ENCODE measurements around the gene FYN.
"Not testable (repeated sequence)": the region's sequence is repeated elsewhere in the genome, so short reads cannot be mapped to it uniquely, and the experiment has no call there.

FYN gene

GRCh38 chr6:111789598-111789997, 83.7 kb downstream of the FYN start:
- DNase-seq (ENCODE audit: low spot score) = no peak

- DNase-seq (ENCODE audit: low spot score) = no peak
These were observed 84.6 kb downstream of the FYN start for GRCh38 chr6:111788379-111789276.

GRCh38 chr6:111786151-111786550, 87.1 kb downstream of the FYN start:
- DNase-seq (ENCODE audit: low spot score) = not testable (repeated sequence)

- DNase-seq (ENCODE audit: low spot score) = no peak
These were observed 88.8 kb downstream of the FYN start for GRCh38 chr6:111784433-111784832.

- no peak for DNase-seq (ENCODE audit: low spot score)
These were observed 90.3 kb downstream of the FYN start for GRCh38 chr6:111782887-111783466.

- no peak for DNase-seq (ENCODE audit: low spot score)
These were observed 91.0 kb downstream of the FYN start for GRCh38 chr6:111782192-111782809.

- no peak for DNase-seq (ENCODE audit: low spot score)
These were observed 92.1 kb downstream of the FYN start for GRCh38 chr6:111781041-111781708.

GRCh38 chr6:111780393-111780792, 92.9 kb downstream of the FYN start:
- DNase-seq (ENCODE audit: low spot score) = no peak

- DNase-seq (ENCODE audit: low spot score) = no peak
These were observed 93.6 kb downstream of the FYN start for GRCh38 chr6:111779660-111780059.

- DNase-seq (ENCODE audit: low spot score) = no peak
These were observed 94.2 kb downstream of the FYN start for GRCh38 chr6:111779031-111779430.

- DNase-seq (ENCODE audit: low spot score) = no peak
These were observed 95.9 kb downstream of the FYN start for GRCh38 chr6:111777357-111777756.

- DNase-seq (ENCODE audit: low spot score) = no peak
These were observed 96.7 kb downstream of the FYN start for GRCh38 chr6:111776236-111777221.

- DNase-seq (ENCODE audit: low spot score) = no peak
These were observed 97.9 kb downstream of the FYN start for GRCh38 chr6:111775145-111775922.

- no peak for DNase-seq (ENCODE audit: low spot score)
These were observed 98.9 kb downstream of the FYN start for GRCh38 chr6:111774346-111774703.

GRCh38 chr6:111773501-111774345, 99.5 kb downstream of the FYN start:
- DNase-seq (ENCODE audit: low spot score) = no peak

GRCh38 chr6:111772381-111772780, 100.9 kb downstream of the FYN start:
- DNase-seq (ENCODE audit: low spot score) = no peak

- no peak for DNase-seq (ENCODE audit: low spot score)
These were observed 101.6 kb downstream of the FYN start for GRCh38 chr6:111771629-111772028.

- DNase-seq (ENCODE audit: low spot score) = no peak
These were observed 102.2 kb downstream of the FYN start for GRCh38 chr6:111771094-111771432.

GRCh38 chr6:111770263-111771093, 102.8 kb downstream of the FYN start:
- no peak for DNase-seq (ENCODE audit: low spot score)
